ENCODE data around the gene SMYD5.
"Not testable (repeated sequence)": the region's sequence is repeated elsewhere in the genome, so short reads cannot be mapped to it uniquely, and the experiment has no call there.

The SMYD5 gene

DNA sequence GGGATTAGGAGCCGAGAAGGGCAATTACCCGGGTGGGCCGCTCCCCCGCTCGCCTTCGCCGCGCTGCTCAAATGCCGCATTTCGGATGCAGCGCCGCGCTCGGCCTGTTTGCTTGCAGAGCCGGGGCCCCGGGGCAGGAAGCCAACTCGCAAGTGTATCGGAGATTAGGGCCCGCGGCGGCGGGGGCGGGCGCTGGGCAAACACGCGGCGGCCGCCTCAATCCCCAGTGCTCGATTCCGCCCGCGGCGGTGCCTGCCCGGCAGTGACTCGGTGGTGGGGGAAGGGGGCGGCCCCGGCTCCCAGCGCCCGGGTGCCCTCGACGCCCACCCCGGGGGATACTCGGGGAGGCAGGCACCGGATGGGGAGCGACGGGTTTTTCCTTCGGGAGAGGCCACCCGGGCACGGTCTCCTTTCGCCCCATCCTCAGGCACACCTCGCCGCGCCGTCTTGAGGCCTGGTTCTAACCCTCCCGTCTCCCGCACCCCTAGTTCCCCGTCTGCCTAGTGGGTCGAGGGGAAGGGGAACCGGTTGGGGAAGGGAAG lies 38.3 kb upstream of the SMYD5 start:
- DNase-seq (ENCODE audit: low read depth, low spot score), result no peak
- TF ChIP-seq POLR2AphosphoS5 (IDR thresholded peaks at IDR 0.05; ENCODE audit: borderline replicate concordance, low read depth, low read length) (no peak), EZH2 (IDR thresholded peaks at IDR 0.05) (no peak), FOXP2 (optimal IDR thresholded peaks at IDR 0.05; ENCODE audit: control extremely low read depth, extremely low read length, insufficient read depth) (no peak)
- Histone ChIP-seq H3K9ac (ENCODE audit: insufficient read length) (peak overlapping the region; percentile 15), H3K27ac (no peak overlapping the region), H3K36me3 (ENCODE audit: insufficient read depth, low read length) (no peaks in the 10 kb centered on the region), H3K9me3 (ENCODE audit: low read depth, low read length) (no peaks in the 10 kb centered on the region), H3K4me3 (peak overlapping the region; percentile 30; the same call in 1 of the 2 replicates)

DNA sequence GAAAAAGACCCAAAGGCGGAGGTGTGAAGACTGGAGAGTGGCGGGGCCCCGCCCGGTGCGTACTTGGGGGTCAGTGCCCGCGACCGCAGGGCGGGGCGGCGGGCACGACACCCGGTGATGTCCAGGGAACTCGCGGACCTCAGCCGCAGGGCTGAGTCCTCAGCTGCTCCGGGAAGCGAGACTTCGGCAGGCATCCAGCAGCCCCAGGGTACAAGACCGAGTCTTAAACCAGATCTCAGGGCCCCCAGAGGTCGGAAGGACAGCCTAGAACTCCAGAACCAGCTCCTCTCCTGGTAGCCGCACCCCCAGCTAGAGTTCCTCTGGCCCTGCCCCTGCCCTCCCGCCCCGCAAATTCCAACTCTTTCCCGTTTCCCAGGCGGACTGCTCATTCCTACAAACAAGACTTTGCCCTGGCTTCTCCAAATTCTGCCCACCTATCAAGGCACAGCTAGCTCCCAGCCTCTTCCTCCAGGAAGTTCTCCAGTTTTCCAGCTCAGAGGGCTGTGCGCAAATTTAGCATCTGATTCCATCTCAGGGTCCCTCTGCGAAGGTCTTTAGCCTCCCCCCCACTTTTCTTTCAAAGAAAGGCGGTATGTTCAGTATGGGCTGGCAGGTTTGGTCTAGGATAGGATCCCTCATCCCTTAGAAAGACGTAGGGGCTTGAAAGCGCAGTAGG lies 37.7 kb upstream of the SMYD5 start:
- DNase-seq (ENCODE audit: low read depth, low spot score), result no peak
- TF ChIP-seq POLR2AphosphoS5 (IDR thresholded peaks at IDR 0.05; ENCODE audit: borderline replicate concordance, low read depth, low read length) (no peak), EZH2 (IDR thresholded peaks at IDR 0.05) (no peak), FOXP2 (optimal IDR thresholded peaks at IDR 0.05; ENCODE audit: control extremely low read depth, extremely low read length, insufficient read depth) (no peak)
- Histone ChIP-seq H3K36me3 (ENCODE audit: insufficient read depth, low read length) (no peaks in the 10 kb centered on the region), H3K9me3 (ENCODE audit: low read depth, low read length) (no peaks in the 10 kb centered on the region), H3K9ac (ENCODE audit: insufficient read length) (no peak overlapping the region), H3K27ac (no peak overlapping the region), H3K4me3 (no peak overlapping the region)

DNA sequence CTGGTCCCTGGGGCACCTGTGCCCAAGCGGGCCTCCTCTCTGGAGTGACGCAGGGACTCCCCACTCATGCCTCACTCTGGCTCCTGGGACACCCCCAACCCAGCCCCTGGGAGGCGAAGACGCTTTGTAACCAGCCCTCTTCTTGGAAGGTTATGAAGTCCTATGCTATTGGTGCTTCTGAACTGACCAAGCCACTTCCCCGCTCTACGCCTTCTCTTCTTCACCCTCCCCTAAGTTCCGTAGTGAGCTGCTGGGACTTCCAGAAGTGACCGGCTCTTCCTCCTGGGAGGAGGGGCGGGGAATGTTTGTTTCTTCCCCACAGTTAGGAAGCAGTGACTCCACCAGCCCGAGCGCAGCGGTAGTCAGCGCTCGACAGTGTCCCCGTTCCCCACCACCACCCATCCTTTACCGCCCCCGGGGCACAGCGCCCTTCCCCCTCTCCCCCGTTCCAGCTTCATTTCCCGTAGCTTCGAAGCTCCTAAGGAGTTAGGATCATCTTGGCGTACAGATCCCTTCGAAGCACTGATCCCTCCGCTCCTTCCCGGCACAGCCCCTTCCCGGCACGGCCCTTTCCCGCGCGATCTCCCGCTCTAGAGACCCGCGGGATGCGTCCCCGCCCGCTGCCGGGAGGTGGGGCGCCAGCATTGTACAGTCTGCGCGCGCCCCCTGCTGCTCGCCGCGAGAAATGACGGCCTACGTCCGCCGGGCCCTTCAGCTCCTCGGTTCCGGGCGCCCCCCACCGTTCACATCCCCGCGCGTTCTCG lies 37.0 kb upstream of the SMYD5 start:
- Histone ChIP-seq H3K4me3 (peak overlapping the region; percentile 80), H3K9me3 (ENCODE audit: low read depth, low read length) (no peaks in the 10 kb centered on the region), H3K27ac (0 out of 2 replicates have a peak overlapping the region, but pooled peaks have one; percentile 42), H3K9ac (ENCODE audit: insufficient read length) (peak overlapping the region; percentile 84), H3K36me3 (ENCODE audit: insufficient read depth, low read length) (no peaks in the 10 kb centered on the region)
- no peak for DNase-seq (ENCODE audit: low read depth, low spot score)
- TF ChIP-seq POLR2AphosphoS5 (IDR thresholded peaks at IDR 0.05; ENCODE audit: borderline replicate concordance, low read depth, low read length) (peak; percentile 50; the same call in 1 of the 2 replicates), FOXP2 (optimal IDR thresholded peaks at IDR 0.05; ENCODE audit: control extremely low read depth, extremely low read length, insufficient read depth) (no peak)

DNA sequence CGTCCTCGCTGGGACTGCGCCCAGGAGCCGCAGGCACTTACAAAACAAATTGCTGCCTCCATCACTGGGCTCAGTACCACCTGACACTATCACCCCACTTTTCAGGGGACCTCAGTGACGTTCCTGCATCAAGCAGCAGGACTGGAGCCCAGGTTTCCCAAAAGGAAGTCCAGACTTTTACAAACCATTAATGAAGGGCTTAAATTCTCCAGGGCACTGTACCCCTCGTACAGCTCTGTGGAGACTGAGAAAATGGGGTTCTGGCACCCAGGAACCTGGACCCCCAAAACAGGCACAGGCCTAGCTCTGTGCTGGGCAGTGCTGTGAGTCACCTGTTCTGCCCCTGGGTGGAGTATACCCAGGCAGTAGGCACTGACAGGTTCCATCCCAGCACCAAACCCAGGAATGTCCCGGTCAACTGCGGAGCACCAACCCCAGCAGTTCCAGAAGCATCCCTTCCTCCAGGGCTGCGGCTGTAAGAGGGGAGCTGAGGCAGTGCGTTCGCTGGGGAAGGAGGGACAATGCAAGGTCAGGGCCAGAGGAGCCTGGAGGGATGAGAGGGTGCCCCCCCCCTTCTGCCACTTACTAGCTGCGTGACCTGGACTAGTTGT lies 36.3 kb upstream of the SMYD5 start:
- no peak for TF ChIP-seq EZH2 (IDR thresholded peaks at IDR 0.05)
- TF ChIP-seq POLR2AphosphoS5 (IDR thresholded peaks at IDR 0.05; ENCODE audit: borderline replicate concordance, low read depth, low read length), result no peak
- no peak for TF ChIP-seq FOXP2 (optimal IDR thresholded peaks at IDR 0.05; ENCODE audit: control extremely low read depth, extremely low read length, insufficient read depth)
- Histone ChIP-seq H3K9ac (ENCODE audit: insufficient read length) (peak overlapping the region; percentile 14), H3K4me3 (peak overlapping the region; percentile 80), H3K36me3 (ENCODE audit: insufficient read depth, low read length) (no peaks in the 10 kb centered on the region), H3K9me3 (ENCODE audit: low read depth, low read length) (no peaks in the 10 kb centered on the region), H3K27ac (no peak overlapping the region)
- no peak for DNase-seq (ENCODE audit: low read depth, low spot score)

DNA sequence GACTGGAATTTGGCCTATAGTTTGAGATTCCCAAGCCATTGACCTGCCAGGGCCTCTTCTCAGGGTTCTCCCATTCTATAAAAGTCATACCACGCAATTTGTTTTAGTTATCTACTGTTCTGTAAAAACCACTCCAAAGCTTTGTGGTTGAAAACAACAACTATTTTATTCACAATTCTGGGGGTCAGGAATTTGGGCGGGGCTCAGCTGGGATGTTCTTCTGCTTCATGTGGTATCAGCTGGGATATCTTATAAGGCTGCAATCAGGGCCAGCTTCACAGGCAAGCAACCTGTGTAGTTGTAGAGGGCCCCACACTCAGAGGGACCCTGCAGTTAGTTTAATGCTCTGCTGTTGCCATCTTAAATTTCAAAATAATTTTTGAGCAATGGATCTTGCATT lies 28.1 kb upstream of the SMYD5 start:
- Histone ChIP-seq H3K36me3 (ENCODE audit: insufficient read depth, low read length) (no peaks in the 10 kb centered on the region), H3K9ac (ENCODE audit: insufficient read length) (no peak overlapping the region), H3K4me3 (no peak overlapping the region), H3K27ac (no peak overlapping the region), H3K9me3 (ENCODE audit: low read depth, low read length) (no peaks in the 10 kb centered on the region)
- TF ChIP-seq EZH2 (IDR thresholded peaks at IDR 0.05), result no peak
- TF ChIP-seq FOXP2 (optimal IDR thresholded peaks at IDR 0.05; ENCODE audit: control extremely low read depth, extremely low read length, insufficient read depth), result no peak
- TF ChIP-seq POLR2AphosphoS5 (IDR thresholded peaks at IDR 0.05; ENCODE audit: borderline replicate concordance, low read depth, low read length), result no peak
- DNase-seq (ENCODE audit: low read depth, low spot score), result no peak

DNA sequence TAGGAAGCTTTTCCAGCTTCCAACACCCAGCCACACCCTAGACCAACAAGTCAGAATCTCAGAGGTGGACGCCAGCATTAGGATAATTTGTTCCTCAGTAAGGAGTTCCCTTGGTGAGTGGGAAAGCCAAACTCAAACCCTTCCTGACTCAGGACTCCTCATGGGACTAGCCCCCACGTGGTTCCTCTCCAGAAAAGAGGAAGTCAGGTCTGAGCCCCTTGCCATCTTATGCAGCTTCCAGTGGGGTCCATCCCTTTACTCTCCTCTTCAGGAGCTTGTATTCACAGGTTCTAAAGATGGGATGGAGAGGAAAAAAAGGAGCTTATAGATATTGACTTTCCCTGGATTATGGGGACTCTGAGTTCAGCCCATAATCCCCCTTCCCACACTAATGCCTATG lies 26.5 kb upstream of the SMYD5 start:
- no peak for DNase-seq (ENCODE audit: low read depth, low spot score)
- TF ChIP-seq POLR2AphosphoS5 (IDR thresholded peaks at IDR 0.05; ENCODE audit: borderline replicate concordance, low read depth, low read length), result no peak
- TF ChIP-seq EZH2 (IDR thresholded peaks at IDR 0.05), result no peak
- no peak for TF ChIP-seq FOXP2 (optimal IDR thresholded peaks at IDR 0.05; ENCODE audit: control extremely low read depth, extremely low read length, insufficient read depth)
- no peak overlapping the region for H3K27ac ChIP-seq
- H3K36me3 ChIP-seq (ENCODE audit: insufficient read depth, low read length), result no peaks in the 10 kb centered on the region
- no peak overlapping the region for H3K9ac ChIP-seq (ENCODE audit: insufficient read length)
- no peaks in the 10 kb centered on the region for H3K9me3 ChIP-seq (ENCODE audit: low read depth, low read length)
- H3K4me3 ChIP-seq, result no peak overlapping the region

DNA sequence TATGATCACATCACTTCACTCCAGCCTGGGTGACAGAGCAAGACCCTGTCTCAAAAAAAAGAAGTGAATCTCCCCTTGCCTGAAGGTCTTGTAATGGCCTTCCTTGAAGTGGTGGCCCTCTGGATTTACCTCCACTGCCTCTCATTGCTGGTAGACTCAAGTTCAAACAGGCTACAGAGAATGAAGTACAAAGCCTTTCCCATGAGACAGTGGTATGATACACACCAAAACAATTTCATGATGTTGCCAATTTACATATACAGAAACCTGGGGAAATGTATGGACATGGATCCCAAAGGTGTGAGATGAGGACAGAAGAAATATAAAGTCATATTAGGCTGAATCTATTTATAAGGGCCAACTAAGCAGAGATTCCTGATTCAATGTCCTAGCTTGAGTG lies 16.5 kb upstream of the SMYD5 start:
- TF ChIP-seq FOXP2 (optimal IDR thresholded peaks at IDR 0.05; ENCODE audit: control extremely low read depth, extremely low read length, insufficient read depth) (no peak), EZH2 (IDR thresholded peaks at IDR 0.05) (no peak), POLR2AphosphoS5 (IDR thresholded peaks at IDR 0.05; ENCODE audit: borderline replicate concordance, low read depth, low read length) (no peak)
- no peak for DNase-seq (ENCODE audit: low read depth, low spot score)

DNA sequence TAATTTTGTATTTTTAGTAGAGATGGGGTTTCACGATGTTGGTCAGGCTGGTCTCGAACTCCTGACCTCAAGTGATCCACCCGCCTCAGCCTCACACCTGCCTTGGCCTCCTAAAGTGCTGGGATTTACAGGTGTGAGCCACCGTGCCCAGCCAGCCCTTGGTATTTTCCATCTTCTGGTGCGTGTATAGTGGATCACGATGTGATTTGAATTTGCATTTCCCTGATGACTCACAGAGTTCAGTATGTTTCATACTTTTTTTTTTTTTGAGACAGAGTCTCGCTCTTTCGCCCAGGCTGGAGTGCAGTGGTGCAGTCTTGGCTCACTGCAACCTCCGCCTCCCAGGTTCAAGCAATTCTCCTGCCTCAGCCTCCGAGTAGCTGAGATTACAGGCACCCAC lies 13.8 kb upstream of the SMYD5 start:
- H3K9me3 ChIP-seq (ENCODE audit: low read depth, low read length); DNase-seq (ENCODE audit: low read depth, low spot score): not testable (repeated sequence)

More for the DNA sequence above, 16.5 kb upstream of the SMYD5 start:
- Histone ChIP-seq H3K4me3 (no peak overlapping the region), H3K9ac (ENCODE audit: insufficient read length) (no peak overlapping the region), H3K9me3 (ENCODE audit: low read depth, low read length) (no peaks in the 10 kb centered on the region), H3K36me3 (ENCODE audit: insufficient read depth, low read length) (no peaks in the 10 kb centered on the region), H3K27ac (no peak overlapping the region)

More for the DNA sequence above, 13.8 kb upstream of the SMYD5 start:
- H3K27ac ChIP-seq; H3K4me3 ChIP-seq; H3K36me3 ChIP-seq (ENCODE audit: insufficient read depth, low read length); H3K9ac ChIP-seq (ENCODE audit: insufficient read length): not testable (repeated sequence)

All from SK-N-MC (cell line).